ENCODE data around the gene CTNNA2.

Gene CTNNA2

GRCh38 chr2:79596403-79596802 is 83.6 kb downstream of the CTNNA2 start:
- TF ChIP-seq CTCF (conservative IDR thresholded peaks at IDR 0.05; ENCODE audit: control insufficient read depth, insufficient read depth, low read depth, low read length): no peak
- no peak for DNase-seq (ENCODE audit: low read depth)
- H3K4me3 ChIP-seq (ENCODE audit: control insufficient read depth, low read depth, low read length): no peak overlapping the region

GRCh38 chr2:79604748-79605147 is 91.9 kb downstream of the CTNNA2 start:
- no peak for TF ChIP-seq CTCF (conservative IDR thresholded peaks at IDR 0.05; ENCODE audit: control insufficient read depth, insufficient read depth, low read depth, low read length)
- no peak overlapping the region for H3K4me3 ChIP-seq (ENCODE audit: control insufficient read depth, low read depth, low read length)
- DNase-seq (ENCODE audit: low read depth): no peak

- no peak for TF ChIP-seq CTCF (conservative IDR thresholded peaks at IDR 0.05; ENCODE audit: control insufficient read depth, insufficient read depth, low read depth, low read length)
- no peak for DNase-seq (ENCODE audit: low read depth)
- no peak overlapping the region for H3K4me3 ChIP-seq (ENCODE audit: control insufficient read depth, low read depth, low read length)
Observed at GRCh38 chr2:79611448-79612016, 98.7 kb downstream of the CTNNA2 start.

- TF ChIP-seq CTCF (conservative IDR thresholded peaks at IDR 0.05; ENCODE audit: control insufficient read depth, insufficient read depth, low read depth, low read length): no peak
- no peak overlapping the region for H3K4me3 ChIP-seq (ENCODE audit: control insufficient read depth, low read depth, low read length)
- no peak for DNase-seq (ENCODE audit: low read depth)
Observed at GRCh38 chr2:79612999-79613398, 100.1 kb downstream of the CTNNA2 start.

GRCh38 chr2:79619442-79619841 is 106.6 kb downstream of the CTNNA2 start:
- TF ChIP-seq CTCF (conservative IDR thresholded peaks at IDR 0.05; ENCODE audit: control insufficient read depth, insufficient read depth, low read depth, low read length): no peak
- DNase-seq (ENCODE audit: low read depth): no peak
- no peak overlapping the region for H3K4me3 ChIP-seq (ENCODE audit: control insufficient read depth, low read depth, low read length)

GRCh38 chr2:79619976-79620375 is 107.1 kb downstream of the CTNNA2 start:
- DNase-seq (ENCODE audit: low read depth): no peak
- H3K4me3 ChIP-seq (ENCODE audit: control insufficient read depth, low read depth, low read length): no peak overlapping the region
- TF ChIP-seq CTCF (conservative IDR thresholded peaks at IDR 0.05; ENCODE audit: control insufficient read depth, insufficient read depth, low read depth, low read length): no peak

- no peak overlapping the region for H3K4me3 ChIP-seq (ENCODE audit: control insufficient read depth, low read depth, low read length)
- no peak for DNase-seq (ENCODE audit: low read depth)
- no peak for TF ChIP-seq CTCF (conservative IDR thresholded peaks at IDR 0.05; ENCODE audit: control insufficient read depth, insufficient read depth, low read depth, low read length)
Observed at GRCh38 chr2:79620679-79621078, 107.8 kb downstream of the CTNNA2 start.

Measured in fibroblast of mammary gland (primary cell).